Neural crest cell (in vitro differentiated cells): ENCODE data around the gene SORCS3. TPM values are rescaled to one million over a fixed set of nuclear protein-coding genes. Genes with fewer than 3 reads are reported as not detected.

Experiments
- DNase-seq: peaks from one replicate; pipeline ENCODE4 v3.0.0; 2021; ENCODE audit warnings: low read depth, mixed read lengths, low spot score
- H3K27ac Mint-ChIP-seq: one replicate; pipeline ENCODE4 v1.8.0; 2021; ENCODE audit warnings: mild to moderate bottlenecking, mixed read lengths; ENCODE audit not compliant: unreplicated experiment
- H3K27me3 Mint-ChIP-seq: 2 replicates; pipeline ENCODE4 v1.8.0; 2021; ENCODE audit warnings: low read depth, mild to moderate bottlenecking, mixed read lengths
- H3K36me3 Mint-ChIP-seq: 2 replicates; pipeline ENCODE4 v1.8.0; 2021; ENCODE audit warnings: low read depth, mild to moderate bottlenecking, mixed read lengths
- H3K4me1 Mint-ChIP-seq: 2 replicates; pipeline ENCODE4 v1.8.0; 2021; ENCODE audit warnings: mixed read lengths
- H3K4me3 Mint-ChIP-seq: one replicate; pipeline ENCODE4 v1.8.0; 2021; ENCODE audit warnings: mild to moderate bottlenecking, mixed read lengths
- H3K9me3 Mint-ChIP-seq: 2 replicates; pipeline ENCODE4 v1.8.0; 2021; ENCODE audit warnings: mixed read lengths
- total RNA-seq: library from RNA; stranded (reverse); gene quantifications from 2 replicates; pipeline ENCODE4 v1.2.1, GENCODE V29; 2021
- TF ChIP-seq, protein P1 (sequence below): fragments of 200-600 bp; sonication (generic); conservative IDR thresholded peaks from 2 replicates; pipeline ENCODE4 v1.5.0; 2021; ENCODE audit warnings: antibody characterized with exemption, mild to moderate bottlenecking

Gene SORCS3
- total RNA-seq, 1 donor from 2014 or later: 3.3 TPM

DNA sequence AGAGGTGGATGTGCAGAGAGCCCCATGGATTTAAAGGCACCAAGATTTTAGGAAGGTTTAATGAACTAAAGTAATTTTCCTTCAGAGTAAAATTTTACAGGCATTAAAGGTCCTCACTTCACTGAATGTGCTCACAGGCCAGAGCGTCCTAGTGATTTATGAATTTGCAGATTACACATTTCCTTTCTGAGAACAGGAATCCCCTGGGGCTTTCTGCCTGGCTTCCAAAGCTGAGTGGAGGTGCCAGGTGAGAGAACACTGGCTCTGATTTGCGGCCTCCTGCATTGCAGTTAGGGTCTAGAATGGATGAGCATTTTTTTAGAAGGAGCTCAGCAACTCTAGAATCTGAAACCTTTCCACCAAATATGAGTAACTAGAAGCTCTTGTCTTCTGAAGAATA, 194.3 kb downstream of the SORCS3 start:
- Mint-ChIP-seq H3K9me3 (no peaks in the 10 kb centered on the region), H3K27ac (no peak overlapping the region), H3K4me1 (no peaks in the 10 kb centered on the region), H3K4me3 (no peak overlapping the region), H3K36me3 (no peaks in the 10 kb centered on the region), H3K27me3 (peaks cover 29% of the 10 kb centered on the region)
- TF ChIP-seq, protein P1, sequence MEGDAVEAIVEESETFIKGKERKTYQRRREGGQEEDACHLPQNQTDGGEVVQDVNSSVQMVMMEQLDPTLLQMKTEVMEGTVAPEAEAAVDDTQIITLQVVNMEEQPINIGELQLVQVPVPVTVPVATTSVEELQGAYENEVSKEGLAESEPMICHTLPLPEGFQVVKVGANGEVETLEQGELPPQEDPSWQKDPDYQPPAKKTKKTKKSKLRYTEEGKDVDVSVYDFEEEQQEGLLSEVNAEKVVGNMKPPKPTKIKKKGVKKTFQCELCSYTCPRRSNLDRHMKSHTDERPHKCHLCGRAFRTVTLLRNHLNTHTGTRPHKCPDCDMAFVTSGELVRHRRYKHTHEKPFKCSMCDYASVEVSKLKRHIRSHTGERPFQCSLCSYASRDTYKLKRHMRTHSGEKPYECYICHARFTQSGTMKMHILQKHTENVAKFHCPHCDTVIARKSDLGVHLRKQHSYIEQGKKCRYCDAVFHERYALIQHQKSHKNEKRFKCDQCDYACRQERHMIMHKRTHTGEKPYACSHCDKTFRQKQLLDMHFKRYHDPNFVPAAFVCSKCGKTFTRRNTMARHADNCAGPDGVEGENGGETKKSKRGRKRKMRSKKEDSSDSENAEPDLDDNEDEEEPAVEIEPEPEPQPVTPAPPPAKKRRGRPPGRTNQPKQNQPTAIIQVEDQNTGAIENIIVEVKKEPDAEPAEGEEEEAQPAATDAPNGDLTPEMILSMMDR: no peak
- DNase-seq: no peak

DNA sequence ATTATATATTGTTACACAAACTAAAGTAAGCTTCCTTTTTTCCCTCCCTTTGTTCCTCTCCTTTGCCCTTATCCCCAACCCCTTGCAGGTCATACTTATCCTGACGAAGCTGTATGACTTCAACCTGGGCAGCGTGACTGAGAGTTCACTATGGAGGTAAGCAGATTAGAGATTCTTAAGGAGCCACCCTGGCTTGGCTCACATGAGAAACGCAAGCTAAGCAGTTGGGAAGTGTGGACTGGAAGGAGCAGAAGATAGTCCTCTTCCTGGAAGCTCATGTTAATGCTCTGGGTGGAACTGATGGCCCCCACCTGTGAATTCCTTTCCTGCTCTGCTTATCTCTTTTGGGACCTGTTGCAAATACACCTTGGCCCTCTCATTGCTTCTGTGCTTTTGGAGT, 201.6 kb downstream of the SORCS3 start:
- TF ChIP-seq, protein P1: no peak
- no peak overlapping the region for H3K27ac Mint-ChIP-seq

DNA sequence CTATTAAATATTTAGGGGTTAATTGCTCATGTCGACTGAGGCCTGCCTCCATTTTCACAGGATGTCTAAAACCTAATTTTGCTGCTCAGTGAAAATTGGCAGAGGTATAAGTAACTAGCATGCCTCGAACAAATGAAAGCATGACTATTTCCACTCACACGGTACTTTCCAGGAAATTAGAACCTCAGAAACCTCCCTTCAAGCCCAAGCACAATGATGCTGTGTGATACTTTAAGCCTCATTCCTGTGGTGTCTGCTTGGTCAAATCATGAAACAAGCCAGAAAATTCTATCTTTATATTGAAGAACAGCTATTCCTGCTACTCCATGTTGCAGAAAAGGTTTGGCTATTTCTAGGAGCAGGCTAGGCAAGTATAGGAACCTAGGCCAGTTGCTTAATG, 203.0 kb downstream of the SORCS3 start:
- Mint-ChIP-seq H3K4me1 (no peaks in the 10 kb centered on the region), H3K36me3 (no peaks in the 10 kb centered on the region), H3K27ac (no peak overlapping the region), H3K4me3 (no peak overlapping the region), H3K9me3 (no peaks in the 10 kb centered on the region), H3K27me3 (peaks cover 15% of the 10 kb centered on the region)
- DNase-seq: no peak
- TF ChIP-seq, protein P1: no peak

More for the DNA sequence above, 201.6 kb downstream of the SORCS3 start:
- Mint-ChIP-seq H3K4me3 (no peak overlapping the region), H3K27me3 (peaks cover 20% of the 10 kb centered on the region), H3K36me3 (no peaks in the 10 kb centered on the region), H3K9me3 (no peaks in the 10 kb centered on the region), H3K4me1 (no peaks in the 10 kb centered on the region)
- no peak for DNase-seq

DNA sequence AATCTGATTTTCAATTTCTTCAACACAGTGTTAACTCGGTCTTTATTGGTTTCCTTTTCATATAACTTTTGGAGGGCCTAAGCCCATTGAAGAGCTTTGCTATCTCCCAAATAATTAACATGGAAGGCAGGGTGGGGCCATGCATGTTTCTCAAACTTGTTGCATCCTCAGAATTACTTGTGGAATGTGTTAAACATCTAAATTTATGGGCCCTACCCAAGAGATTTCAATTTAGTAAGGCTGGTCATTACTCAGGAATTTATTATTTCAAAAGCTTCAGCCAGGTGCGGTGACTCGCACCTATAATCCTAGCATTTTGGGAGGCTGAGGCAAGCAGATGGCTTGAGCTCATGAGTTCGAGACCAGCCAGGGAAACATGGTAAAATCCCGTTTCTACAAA, 208.9 kb downstream of the SORCS3 start:
- no peaks in the 10 kb centered on the region for H3K9me3 Mint-ChIP-seq
- no peak for DNase-seq
- H3K27me3 Mint-ChIP-seq: no peaks in the 10 kb centered on the region
- H3K4me3 Mint-ChIP-seq: no peak overlapping the region
- TF ChIP-seq, protein P1: no peak
- no peaks in the 10 kb centered on the region for H3K4me1 Mint-ChIP-seq
- H3K36me3 Mint-ChIP-seq: no peaks in the 10 kb centered on the region
- H3K27ac Mint-ChIP-seq: no peak overlapping the region

DNA sequence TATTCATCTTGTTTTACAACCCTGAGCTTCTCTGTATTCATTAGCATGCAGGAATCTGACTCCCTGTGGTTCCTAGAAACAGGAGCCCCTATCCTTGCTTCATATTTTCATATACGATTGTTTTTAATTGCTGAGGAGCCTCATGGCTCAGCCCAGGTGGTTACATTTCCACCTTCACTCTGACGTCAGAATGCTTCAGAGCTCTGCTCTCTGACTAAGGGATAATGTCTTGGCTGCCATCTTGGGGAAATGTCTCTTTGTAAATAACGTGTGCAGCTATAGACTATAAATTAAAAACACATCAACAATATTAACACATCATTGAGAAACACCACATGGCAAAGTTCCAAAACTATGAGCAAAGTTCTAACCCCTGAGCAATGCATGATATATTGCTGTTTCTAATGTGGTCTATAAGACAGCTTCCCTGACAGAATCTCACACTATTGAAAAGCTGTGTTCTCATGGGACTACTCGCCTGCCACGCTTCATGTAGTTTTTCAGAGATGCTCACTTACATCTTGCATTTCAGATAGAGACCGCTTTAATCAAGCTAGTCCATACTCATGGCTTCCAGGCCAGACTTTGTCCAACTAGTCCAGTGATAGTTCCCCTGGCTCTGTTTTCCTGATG, 227.0 kb downstream of the SORCS3 start:
- TF ChIP-seq, protein P1: no peak
- Mint-ChIP-seq H3K4me3 (no peak overlapping the region), H3K4me1 (peaks cover 11% of the 10 kb centered on the region), H3K36me3 (no peaks in the 10 kb centered on the region), H3K9me3 (no peaks in the 10 kb centered on the region), H3K27ac (no peak overlapping the region), H3K27me3 (peaks cover 3% of the 10 kb centered on the region)
- no peak for DNase-seq
